Measurements from ENCODE around the gene CA10.
A peak's percentile ranks its signal among the peaks of the same experiment; 100 is the strongest.

The CA10 gene

GRCh38 chr17:51653878-51654277 lies 504.6 kb downstream of the CA10 start:
- ATAC-seq: no peak
- TF ChIP-seq SNAI2 (CRISPR knock-in tag; IDR thresholded peaks at IDR 0.05) (no peak), RARB (CRISPR knock-in tag; IDR thresholded peaks at IDR 0.05) (no peak), ZNF8 (CRISPR knock-in tag; IDR thresholded peaks at IDR 0.05) (0 out of 2 replicates have a peak, but pooled peaks have one; percentile 31), ISL1 (CRISPR knock-in tag; IDR thresholded peaks at IDR 0.05) (no peak), CSDC2 (CRISPR knock-in tag; IDR thresholded peaks at IDR 0.05) (no peak)

- TF ChIP-seq ZC3H10 (CRISPR knock-in tag; IDR thresholded peaks at IDR 0.05): no peak
- no peak for TF ChIP-seq ZNF70 (CRISPR knock-in tag; IDR thresholded peaks at IDR 0.05)
- no peak for TF ChIP-seq TSHZ2 (CRISPR knock-in tag; IDR thresholded peaks at IDR 0.05)
- no peak for TF ChIP-seq BACH2 (CRISPR knock-in tag; IDR thresholded peaks at IDR 0.05; ENCODE audit: borderline replicate concordance)
- TF ChIP-seq GLIS3 (CRISPR knock-in tag; IDR thresholded peaks at IDR 0.05): no peak
- no peak for TF ChIP-seq ZNF565 (CRISPR knock-in tag; conservative IDR thresholded peaks at IDR 0.05; ENCODE audit: low read depth)
- TF ChIP-seq TCF4 (CRISPR knock-in tag; IDR thresholded peaks at IDR 0.05; ENCODE audit: borderline replicate concordance): no peak
- no peak for TF ChIP-seq ZNF8 (CRISPR knock-in tag; IDR thresholded peaks at IDR 0.05)
- no peak for TF ChIP-seq TOX (CRISPR knock-in tag; IDR thresholded peaks at IDR 0.05; ENCODE audit: borderline replicate concordance)
- TF ChIP-seq ZFP3 (CRISPR knock-in tag; IDR thresholded peaks at IDR 0.05): no peak
- TF ChIP-seq OSR1 (CRISPR knock-in tag; IDR thresholded peaks at IDR 0.05): no peak
- no peak for TF ChIP-seq SNAI2 (CRISPR knock-in tag; IDR thresholded peaks at IDR 0.05)
- TF ChIP-seq CREB5 (CRISPR knock-in tag; IDR thresholded peaks at IDR 0.05; ENCODE audit: low read depth): no peak
- no peak for TF ChIP-seq ZFP30 (CRISPR knock-in tag; IDR thresholded peaks at IDR 0.05)
- TF ChIP-seq ISL1 (CRISPR knock-in tag; IDR thresholded peaks at IDR 0.05): no peak
- no peak for TF ChIP-seq CSRNP3 (CRISPR knock-in tag; IDR thresholded peaks at IDR 0.05)
- no peak for TF ChIP-seq ARNTL (CRISPR knock-in tag; IDR thresholded peaks at IDR 0.05; ENCODE audit: borderline replicate concordance, low read depth)
- no peak for TF ChIP-seq RARB (CRISPR knock-in tag; IDR thresholded peaks at IDR 0.05)
- no peak for TF ChIP-seq PPARA (CRISPR knock-in tag; IDR thresholded peaks at IDR 0.05; ENCODE audit: borderline replicate concordance)
- no peak for TF ChIP-seq POU6F1 (CRISPR knock-in tag; IDR thresholded peaks at IDR 0.05; ENCODE audit: borderline replicate concordance, low read depth)
- no peak for ATAC-seq
Observed at GRCh38 chr17:51652529-51652928, 506.0 kb downstream of the CA10 start.

GRCh38 chr17:51651513-51652298 lies 506.8 kb downstream of the CA10 start:
- no peak for ATAC-seq
- TF ChIP-seq ARNTL (CRISPR knock-in tag; IDR thresholded peaks at IDR 0.05; ENCODE audit: borderline replicate concordance, low read depth): no peak
- TF ChIP-seq PATZ1 (CRISPR knock-in tag; IDR thresholded peaks at IDR 0.05; ENCODE audit: borderline replicate concordance): no peak
- no peak for TF ChIP-seq PPARA (CRISPR knock-in tag; IDR thresholded peaks at IDR 0.05; ENCODE audit: borderline replicate concordance)
- TF ChIP-seq TSHZ2 (CRISPR knock-in tag; IDR thresholded peaks at IDR 0.05): no peak
- no peak for TF ChIP-seq ISL1 (CRISPR knock-in tag; IDR thresholded peaks at IDR 0.05)
- TF ChIP-seq CSRNP3 (CRISPR knock-in tag; IDR thresholded peaks at IDR 0.05): no peak
